ENCODE results near the gene KIF3C. TPM values are rescaled to one million over a fixed set of nuclear protein-coding genes. Genes with fewer than 3 reads are reported as not detected.

Gene KIF3C
- total RNA-seq, 1 experiment from 2014 or later: 41.4 TPM

DNA sequence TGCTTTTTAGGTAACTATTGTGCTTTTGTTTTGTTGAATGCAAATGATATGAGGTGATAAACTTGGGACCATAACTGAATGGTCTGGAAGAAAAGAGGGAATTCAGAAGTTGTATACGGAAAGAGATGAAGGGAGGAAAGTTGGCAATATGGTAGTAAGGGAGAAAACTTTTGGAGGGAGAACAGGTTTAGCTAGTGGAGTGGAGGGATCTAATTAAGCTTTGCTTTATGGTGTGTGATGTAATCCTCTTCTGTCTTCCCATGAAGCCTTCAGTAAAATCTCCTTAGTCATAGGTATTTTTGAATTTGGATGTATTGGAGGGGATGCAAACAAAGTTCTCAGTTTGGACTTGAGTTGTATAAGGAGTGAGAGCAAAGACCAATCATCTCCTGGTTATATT, 31.4 kb upstream of the KIF3C start:
- Mint-ChIP-seq H3K9me3 (peaks cover 0 to 5% of the 10 kb centered on the region in 2 experiments; a peak in 1 of 5 replicates), H3K36me3 (ENCODE audit: insufficient read depth in 1 of 3, low read depth in 3 of 3) (no peaks in the 10 kb centered on the region), H3K4me3 (no peak overlapping the region), H3K27me3 (ENCODE audit: low read depth) (no peaks in the 10 kb centered on the region), H3K4me1 (peaks cover 25 to 33% of the 10 kb centered on the region in 2 experiments), H3K27ac (peak overlapping the region in 1 of 3 experiments; percentile 50; a peak in 2 of 7 replicates)
- Histone ChIP-seq H2AFZ (ENCODE audit: low read length) (no peak overlapping the region), H3T11ph (ENCODE audit: low read length) (no peak overlapping the region), H2BK12ac (ENCODE audit: insufficient read length, low read depth, low read length) (no peak overlapping the region), H3K9me3 (ENCODE audit: control insufficient read depth, low read depth, low read length) (no peaks in the 10 kb centered on the region), H3K14ac (ENCODE audit: insufficient read depth, low read length) (no peak overlapping the region), H3K4ac (ENCODE audit: low read depth, low read length) (no peak overlapping the region), H4K20me1 (ENCODE audit: control insufficient read depth, insufficient read depth, insufficient read length) (no peaks in the 10 kb centered on the region), H3K79me1 (ENCODE audit: insufficient read depth, low read depth, low read length, poor library complexity, severe bottlenecking) (no peaks in the 10 kb centered on the region), H3K56ac (ENCODE audit: insufficient read length, low read depth, low read length) (no peak overlapping the region), H3K23me2 (ENCODE audit: insufficient read length, low read depth, low read length, poor library complexity, severe bottlenecking) (no peaks in the 10 kb centered on the region), H3K27me3 (ENCODE audit: insufficient read depth, low read length) (no peaks in the 10 kb centered on the region), H3K23ac (ENCODE audit: insufficient read length, low read depth, low read length) (no peak overlapping the region), H4K91ac (ENCODE audit: insufficient read length, low read depth, low read length) (no peak overlapping the region), H4K5ac (ENCODE audit: insufficient read length, low read depth, low read length) (no peak overlapping the region), H2BK20ac (ENCODE audit: low read depth, low read length, poor library complexity, severe bottlenecking) (no peak overlapping the region), H3K4me1 (ENCODE audit: insufficient read depth, low read length) (peaks cover 6% of the 10 kb centered on the region; the same call in 1 of the 2 replicates), H2BK5ac (ENCODE audit: insufficient read length, low read length) (no peak overlapping the region), H4K8ac (replicated peaks; ENCODE audit: insufficient read length, low read depth, low read length) (no peak overlapping the region), H3K27ac (ENCODE audit: insufficient read length, low read depth, low read length) (no peak overlapping the region), H2BK120ac (ENCODE audit: low read depth, low read length, poor library complexity, severe bottlenecking) (no peak overlapping the region), H3K79me2 (ENCODE audit: insufficient read depth, low read length) (no peaks in the 10 kb centered on the region), H2BK15ac (ENCODE audit: low read depth, low read length) (no peak overlapping the region), H2AK5ac (ENCODE audit: insufficient read length, low read length) (no peak overlapping the region), H3K18ac (ENCODE audit: insufficient read length, low read depth, low read length) (no peak overlapping the region), H3K9ac (ENCODE audit: extremely low read depth, insufficient read length, low read length) (no peak overlapping the region), H3K4me2 (ENCODE audit: insufficient read depth, insufficient read length, low read length) (no peak overlapping the region)
- no peak for DNase-seq
- no CpG with 5 or more reads among the region's 1 CpG for WGBS (ENCODE audit: extremely low coverage, insufficient read length, low lambda C conversion rate)
- TF ChIP-seq, protein P1, sequence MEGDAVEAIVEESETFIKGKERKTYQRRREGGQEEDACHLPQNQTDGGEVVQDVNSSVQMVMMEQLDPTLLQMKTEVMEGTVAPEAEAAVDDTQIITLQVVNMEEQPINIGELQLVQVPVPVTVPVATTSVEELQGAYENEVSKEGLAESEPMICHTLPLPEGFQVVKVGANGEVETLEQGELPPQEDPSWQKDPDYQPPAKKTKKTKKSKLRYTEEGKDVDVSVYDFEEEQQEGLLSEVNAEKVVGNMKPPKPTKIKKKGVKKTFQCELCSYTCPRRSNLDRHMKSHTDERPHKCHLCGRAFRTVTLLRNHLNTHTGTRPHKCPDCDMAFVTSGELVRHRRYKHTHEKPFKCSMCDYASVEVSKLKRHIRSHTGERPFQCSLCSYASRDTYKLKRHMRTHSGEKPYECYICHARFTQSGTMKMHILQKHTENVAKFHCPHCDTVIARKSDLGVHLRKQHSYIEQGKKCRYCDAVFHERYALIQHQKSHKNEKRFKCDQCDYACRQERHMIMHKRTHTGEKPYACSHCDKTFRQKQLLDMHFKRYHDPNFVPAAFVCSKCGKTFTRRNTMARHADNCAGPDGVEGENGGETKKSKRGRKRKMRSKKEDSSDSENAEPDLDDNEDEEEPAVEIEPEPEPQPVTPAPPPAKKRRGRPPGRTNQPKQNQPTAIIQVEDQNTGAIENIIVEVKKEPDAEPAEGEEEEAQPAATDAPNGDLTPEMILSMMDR (conservative IDR thresholded peaks at IDR 0.05): no peak
